ENCODE results near the gene PAPPA2. TPM values are rescaled to one million over a fixed set of nuclear protein-coding genes. Genes with fewer than 3 reads are reported as not detected.

PAPPA2 gene
- total and polyA plus RNA-seq, 9 of the 15 experiments (the other 6 are each of a cell fraction or from before 2014, with no cell fraction given): 0.01 to 0.15 (median 0.05) TPM; not detected in 2

DNA sequence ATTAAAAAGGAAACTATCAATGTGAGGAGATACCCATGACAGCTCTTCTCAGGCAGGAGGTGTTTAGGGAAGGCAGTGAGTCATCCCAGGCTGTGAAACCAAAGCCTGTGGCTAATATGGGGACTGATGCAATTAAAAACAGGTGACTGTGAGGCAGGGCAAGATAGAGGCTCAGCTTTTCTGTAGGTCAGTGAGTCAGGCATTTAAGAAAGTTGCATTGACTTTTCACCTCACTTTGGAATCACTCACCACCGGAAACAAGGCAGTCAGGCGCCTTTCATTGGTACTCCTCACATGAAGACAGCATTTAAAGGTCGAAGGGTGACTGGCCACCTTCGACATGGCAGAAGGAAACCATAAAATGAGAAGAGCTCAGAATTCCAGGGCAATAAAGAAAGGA, 54.5 kb downstream of the PAPPA2 start (continued):
- TF ChIP-seq, protein P1, sequence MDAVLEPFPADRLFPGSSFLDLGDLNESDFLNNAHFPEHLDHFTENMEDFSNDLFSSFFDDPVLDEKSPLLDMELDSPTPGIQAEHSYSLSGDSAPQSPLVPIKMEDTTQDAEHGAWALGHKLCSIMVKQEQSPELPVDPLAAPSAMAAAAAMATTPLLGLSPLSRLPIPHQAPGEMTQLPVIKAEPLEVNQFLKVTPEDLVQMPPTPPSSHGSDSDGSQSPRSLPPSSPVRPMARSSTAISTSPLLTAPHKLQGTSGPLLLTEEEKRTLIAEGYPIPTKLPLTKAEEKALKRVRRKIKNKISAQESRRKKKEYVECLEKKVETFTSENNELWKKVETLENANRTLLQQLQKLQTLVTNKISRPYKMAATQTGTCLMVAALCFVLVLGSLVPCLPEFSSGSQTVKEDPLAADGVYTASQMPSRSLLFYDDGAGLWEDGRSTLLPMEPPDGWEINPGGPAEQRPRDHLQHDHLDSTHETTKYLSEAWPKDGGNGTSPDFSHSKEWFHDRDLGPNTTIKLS (IDR thresholded peaks at IDR 0.05; ENCODE audit: borderline replicate concordance, low read depth): no peak
- peak; percentile 35; the same call in 1 of the 2 replicates for TF ChIP-seq JUNB (CRISPR knock-in tag; conservative IDR thresholded peaks at IDR 0.05)
- TF ChIP-seq ZNF165 (CRISPR knock-in tag; IDR thresholded peaks at IDR 0.05; ENCODE audit: borderline replicate concordance): no peak
- TF ChIP-seq FOSL1 (tag; conservative IDR thresholded peaks at IDR 0.05): peak; percentile 92
- TF ChIP-seq, protein P2, sequence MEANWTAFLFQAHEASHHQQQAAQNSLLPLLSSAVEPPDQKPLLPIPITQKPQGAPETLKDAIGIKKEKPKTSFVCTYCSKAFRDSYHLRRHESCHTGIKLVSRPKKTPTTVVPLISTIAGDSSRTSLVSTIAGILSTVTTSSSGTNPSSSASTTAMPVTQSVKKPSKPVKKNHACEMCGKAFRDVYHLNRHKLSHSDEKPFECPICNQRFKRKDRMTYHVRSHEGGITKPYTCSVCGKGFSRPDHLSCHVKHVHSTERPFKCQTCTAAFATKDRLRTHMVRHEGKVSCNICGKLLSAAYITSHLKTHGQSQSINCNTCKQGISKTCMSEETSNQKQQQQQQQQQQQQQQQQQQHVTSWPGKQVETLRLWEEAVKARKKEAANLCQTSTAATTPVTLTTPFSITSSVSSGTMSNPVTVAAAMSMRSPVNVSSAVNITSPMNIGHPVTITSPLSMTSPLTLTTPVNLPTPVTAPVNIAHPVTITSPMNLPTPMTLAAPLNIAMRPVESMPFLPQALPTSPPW (CRISPR knock-in tag; IDR thresholded peaks at IDR 0.05): no peak
- no peak for TF ChIP-seq SRSF7 (optimal IDR thresholded peaks at IDR 0.05; ENCODE audit: low read depth, low read length)
- TF ChIP-seq SUPT5H (IDR thresholded peaks at IDR 0.05): no peak
- TF ChIP-seq CBX3 (IDR thresholded peaks at IDR 0.05; ENCODE audit: borderline replicate concordance in 1 of 2, low read length in 2 of 2): no peak
- TF ChIP-seq, protein P3, sequence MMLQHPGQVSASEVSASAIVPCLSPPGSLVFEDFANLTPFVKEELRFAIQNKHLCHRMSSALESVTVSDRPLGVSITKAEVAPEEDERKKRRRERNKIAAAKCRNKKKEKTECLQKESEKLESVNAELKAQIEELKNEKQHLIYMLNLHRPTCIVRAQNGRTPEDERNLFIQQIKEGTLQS (IDR thresholded peaks at IDR 0.05): peak; percentile 89
- TF ChIP-seq, protein P3 (CRISPR knock-in tag; conservative IDR thresholded peaks at IDR 0.05): peak; percentile 59; the same call in 1 of the 2 replicates
- TF ChIP-seq ZBED1 (IDR thresholded peaks at IDR 0.05): no peak
- no peak for TF ChIP-seq RHOXF2B (CRISPR knock-in tag; conservative IDR thresholded peaks at IDR 0.05)
- TF ChIP-seq, protein P4, sequence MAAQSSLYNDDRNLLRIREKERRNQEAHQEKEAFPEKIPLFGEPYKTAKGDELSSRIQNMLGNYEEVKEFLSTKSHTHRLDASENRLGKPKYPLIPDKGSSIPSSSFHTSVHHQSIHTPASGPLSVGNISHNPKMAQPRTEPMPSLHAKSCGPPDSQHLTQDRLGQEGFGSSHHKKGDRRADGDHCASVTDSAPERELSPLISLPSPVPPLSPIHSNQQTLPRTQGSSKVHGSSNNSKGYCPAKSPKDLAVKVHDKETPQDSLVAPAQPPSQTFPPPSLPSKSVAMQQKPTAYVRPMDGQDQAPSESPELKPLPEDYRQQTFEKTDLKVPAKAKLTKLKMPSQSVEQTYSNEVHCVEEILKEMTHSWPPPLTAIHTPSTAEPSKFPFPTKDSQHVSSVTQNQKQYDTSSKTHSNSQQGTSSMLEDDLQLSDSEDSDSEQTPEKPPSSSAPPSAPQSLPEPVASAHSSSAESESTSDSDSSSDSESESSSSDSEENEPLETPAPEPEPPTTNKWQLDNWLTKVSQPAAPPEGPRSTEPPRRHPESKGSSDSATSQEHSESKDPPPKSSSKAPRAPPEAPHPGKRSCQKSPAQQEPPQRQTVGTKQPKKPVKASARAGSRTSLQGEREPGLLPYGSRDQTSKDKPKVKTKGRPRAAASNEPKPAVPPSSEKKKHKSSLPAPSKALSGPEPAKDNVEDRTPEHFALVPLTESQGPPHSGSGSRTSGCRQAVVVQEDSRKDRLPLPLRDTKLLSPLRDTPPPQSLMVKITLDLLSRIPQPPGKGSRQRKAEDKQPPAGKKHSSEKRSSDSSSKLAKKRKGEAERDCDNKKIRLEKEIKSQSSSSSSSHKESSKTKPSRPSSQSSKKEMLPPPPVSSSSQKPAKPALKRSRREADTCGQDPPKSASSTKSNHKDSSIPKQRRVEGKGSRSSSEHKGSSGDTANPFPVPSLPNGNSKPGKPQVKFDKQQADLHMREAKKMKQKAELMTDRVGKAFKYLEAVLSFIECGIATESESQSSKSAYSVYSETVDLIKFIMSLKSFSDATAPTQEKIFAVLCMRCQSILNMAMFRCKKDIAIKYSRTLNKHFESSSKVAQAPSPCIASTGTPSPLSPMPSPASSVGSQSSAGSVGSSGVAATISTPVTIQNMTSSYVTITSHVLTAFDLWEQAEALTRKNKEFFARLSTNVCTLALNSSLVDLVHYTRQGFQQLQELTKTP (IDR thresholded peaks at IDR 0.05; ENCODE audit: low read depth in 1 of 2, partially characterized antibody in 2 of 2): no peak
- no peak for TF ChIP-seq CCAR2 (IDR thresholded peaks at IDR 0.05; ENCODE audit: low read depth, low read length)
- no peak for TF ChIP-seq CEBPG (CRISPR knock-in tag; IDR thresholded peaks at IDR 0.05)
- TF ChIP-seq CEBPG (tag; conservative IDR thresholded peaks at IDR 0.05 in 1 of 2, IDR thresholded peaks at IDR 0.05 in 1 of 2): peak; percentile 43 to 76; a peak in 3 of 4 replicates
- no peak for TF ChIP-seq SMARCA5 (IDR thresholded peaks at IDR 0.05)
- peak; percentile 76 for TF ChIP-seq GABPA (tag; conservative IDR thresholded peaks at IDR 0.05; ENCODE audit: low read depth)
- 0 out of 2 replicates have a peak, but pooled peaks have one; percentile 20 for TF ChIP-seq EP300 (IDR thresholded peaks at IDR 0.05; ENCODE audit: low read length)
- no peak for TF ChIP-seq KAT2B (IDR thresholded peaks at IDR 0.05; ENCODE audit: low read depth, low read length)
- TF ChIP-seq HNRNPUL1 (IDR thresholded peaks at IDR 0.05; ENCODE audit: low read length): no peak
- TF ChIP-seq ZNF274 (IDR thresholded peaks at IDR 0.05; ENCODE audit: borderline replicate concordance, low read depth, low read length): no peak
- TF ChIP-seq ZNF24 (IDR thresholded peaks at IDR 0.05): no peak
